ENCODE measurements around the gene TAF10. TPM values are rescaled to one million over a fixed set of nuclear protein-coding genes. Genes with fewer than 3 reads are reported as not detected.

TAF10 gene
- total RNA-seq, 1 experiment from 2014 or later = 187 TPM

DNA sequence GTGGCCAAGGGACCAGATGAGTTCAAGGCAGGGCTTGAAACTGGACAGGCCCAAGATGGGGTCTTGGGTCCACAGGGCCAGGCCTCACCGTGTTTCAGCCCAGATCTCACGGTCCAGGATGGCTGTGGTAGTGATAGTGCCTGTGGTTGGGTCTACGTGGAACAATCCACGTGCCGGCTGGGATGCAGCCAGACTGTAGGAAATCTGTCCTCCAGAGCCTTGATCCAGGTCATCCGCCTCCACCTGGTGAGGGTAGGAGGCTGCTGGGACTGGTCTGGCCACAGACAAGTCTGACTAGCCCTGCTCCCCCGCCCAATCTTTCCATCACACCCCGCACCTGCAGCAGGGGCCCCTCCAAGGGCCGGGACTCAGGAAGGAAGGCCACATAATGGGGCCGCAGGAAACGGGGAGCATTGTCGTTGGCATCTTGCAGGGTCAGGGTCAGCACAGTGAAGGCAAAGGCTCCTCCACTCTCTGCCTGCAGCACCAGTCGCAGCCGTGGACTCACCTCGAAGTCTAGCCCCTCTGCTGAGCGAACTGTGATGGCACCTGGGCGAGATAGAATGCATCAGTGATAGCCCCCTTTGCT, 13.9 kb upstream of the TAF10 start:
- no peaks in the 10 kb centered on the region for H3K4me1 Mint-ChIP-seq (ENCODE audit: low read depth, unreplicated experiment)
- H3K27me3 Mint-ChIP-seq (ENCODE audit: unreplicated experiment) = peaks cover 52% of the 10 kb centered on the region
- peaks cover 5% of the 10 kb centered on the region for H3K36me3 Mint-ChIP-seq (ENCODE audit: insufficient read depth, unreplicated experiment)
- BruUV-seq (replicated peaks) = no TSS peak
- H3K4me3 Mint-ChIP-seq (ENCODE audit: low read depth, unreplicated experiment) = no peak overlapping the region
- CTCF ChIA-PET = no interaction called here
- TF ChIP-seq, protein P1, sequence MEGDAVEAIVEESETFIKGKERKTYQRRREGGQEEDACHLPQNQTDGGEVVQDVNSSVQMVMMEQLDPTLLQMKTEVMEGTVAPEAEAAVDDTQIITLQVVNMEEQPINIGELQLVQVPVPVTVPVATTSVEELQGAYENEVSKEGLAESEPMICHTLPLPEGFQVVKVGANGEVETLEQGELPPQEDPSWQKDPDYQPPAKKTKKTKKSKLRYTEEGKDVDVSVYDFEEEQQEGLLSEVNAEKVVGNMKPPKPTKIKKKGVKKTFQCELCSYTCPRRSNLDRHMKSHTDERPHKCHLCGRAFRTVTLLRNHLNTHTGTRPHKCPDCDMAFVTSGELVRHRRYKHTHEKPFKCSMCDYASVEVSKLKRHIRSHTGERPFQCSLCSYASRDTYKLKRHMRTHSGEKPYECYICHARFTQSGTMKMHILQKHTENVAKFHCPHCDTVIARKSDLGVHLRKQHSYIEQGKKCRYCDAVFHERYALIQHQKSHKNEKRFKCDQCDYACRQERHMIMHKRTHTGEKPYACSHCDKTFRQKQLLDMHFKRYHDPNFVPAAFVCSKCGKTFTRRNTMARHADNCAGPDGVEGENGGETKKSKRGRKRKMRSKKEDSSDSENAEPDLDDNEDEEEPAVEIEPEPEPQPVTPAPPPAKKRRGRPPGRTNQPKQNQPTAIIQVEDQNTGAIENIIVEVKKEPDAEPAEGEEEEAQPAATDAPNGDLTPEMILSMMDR (IDR thresholded peaks at IDR 0.05; ENCODE audit: unreplicated experiment) = no peak
- DNase-seq = no peak
- H3K9me3 Mint-ChIP-seq (ENCODE audit: low read depth, unreplicated experiment) = no peaks in the 10 kb centered on the region
- H3K27ac Mint-ChIP-seq (ENCODE audit: unreplicated experiment) = no peak overlapping the region
- intact Hi-C loops (cut with micrococcal nuclease; ENCODE audit: unreplicated experiment) = no loop called here

DNA sequence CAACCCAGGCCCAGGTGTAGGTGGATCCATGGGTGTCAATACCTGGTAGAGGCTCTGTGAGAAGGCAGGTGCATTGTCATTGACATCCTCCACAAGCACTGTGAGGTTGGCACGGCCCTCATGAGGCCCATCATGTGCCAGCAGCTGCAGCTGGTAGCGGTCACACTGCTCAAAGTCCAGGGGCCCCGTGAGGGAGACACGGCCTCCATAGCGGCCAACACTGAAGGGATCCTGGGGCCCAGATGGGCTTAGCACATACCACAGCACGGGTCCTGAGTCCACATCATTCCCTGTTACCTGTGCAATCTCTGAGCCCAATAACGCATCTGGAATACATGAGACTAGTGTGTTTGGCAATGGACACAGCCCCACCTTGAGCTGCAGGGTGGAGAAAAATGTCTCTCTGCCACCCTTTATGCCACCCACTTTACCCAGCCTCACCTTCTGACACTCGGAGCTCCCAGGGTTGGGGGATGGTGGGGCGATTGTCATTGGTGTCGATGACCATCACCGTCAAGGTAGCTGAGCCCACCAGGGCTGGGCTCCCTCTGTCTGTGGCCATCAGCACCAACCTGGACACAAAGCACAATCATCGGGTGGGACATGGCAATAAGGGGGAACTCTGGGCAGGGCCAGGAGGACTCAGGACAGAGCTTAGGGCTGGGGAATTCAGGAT, 13.3 kb upstream of the TAF10 start:
- H3K4me1 Mint-ChIP-seq (ENCODE audit: low read depth, unreplicated experiment) = no peaks in the 10 kb centered on the region
- no peak overlapping the region for H3K27ac Mint-ChIP-seq (ENCODE audit: unreplicated experiment)
- BruUV-seq (replicated peaks) = no TSS peak
- DNase-seq = no peak
- H3K9me3 Mint-ChIP-seq (ENCODE audit: low read depth, unreplicated experiment) = no peaks in the 10 kb centered on the region
- H3K27me3 Mint-ChIP-seq (ENCODE audit: unreplicated experiment) = peaks cover 52% of the 10 kb centered on the region
- CTCF ChIA-PET = interaction anchor here (0.6 kb wide), 1 partner anchor 233 kb away, joined by 5 read pairs; no protein-coding TSS in a partner anchor
- TF ChIP-seq, protein P1 (IDR thresholded peaks at IDR 0.05; ENCODE audit: unreplicated experiment) = no peak
- no peaks in the 10 kb centered on the region for H3K36me3 Mint-ChIP-seq (ENCODE audit: insufficient read depth, unreplicated experiment)
- no peak overlapping the region for H3K4me3 Mint-ChIP-seq (ENCODE audit: low read depth, unreplicated experiment)
- intact Hi-C loops (cut with micrococcal nuclease; ENCODE audit: unreplicated experiment) = no loop called here

DNA sequence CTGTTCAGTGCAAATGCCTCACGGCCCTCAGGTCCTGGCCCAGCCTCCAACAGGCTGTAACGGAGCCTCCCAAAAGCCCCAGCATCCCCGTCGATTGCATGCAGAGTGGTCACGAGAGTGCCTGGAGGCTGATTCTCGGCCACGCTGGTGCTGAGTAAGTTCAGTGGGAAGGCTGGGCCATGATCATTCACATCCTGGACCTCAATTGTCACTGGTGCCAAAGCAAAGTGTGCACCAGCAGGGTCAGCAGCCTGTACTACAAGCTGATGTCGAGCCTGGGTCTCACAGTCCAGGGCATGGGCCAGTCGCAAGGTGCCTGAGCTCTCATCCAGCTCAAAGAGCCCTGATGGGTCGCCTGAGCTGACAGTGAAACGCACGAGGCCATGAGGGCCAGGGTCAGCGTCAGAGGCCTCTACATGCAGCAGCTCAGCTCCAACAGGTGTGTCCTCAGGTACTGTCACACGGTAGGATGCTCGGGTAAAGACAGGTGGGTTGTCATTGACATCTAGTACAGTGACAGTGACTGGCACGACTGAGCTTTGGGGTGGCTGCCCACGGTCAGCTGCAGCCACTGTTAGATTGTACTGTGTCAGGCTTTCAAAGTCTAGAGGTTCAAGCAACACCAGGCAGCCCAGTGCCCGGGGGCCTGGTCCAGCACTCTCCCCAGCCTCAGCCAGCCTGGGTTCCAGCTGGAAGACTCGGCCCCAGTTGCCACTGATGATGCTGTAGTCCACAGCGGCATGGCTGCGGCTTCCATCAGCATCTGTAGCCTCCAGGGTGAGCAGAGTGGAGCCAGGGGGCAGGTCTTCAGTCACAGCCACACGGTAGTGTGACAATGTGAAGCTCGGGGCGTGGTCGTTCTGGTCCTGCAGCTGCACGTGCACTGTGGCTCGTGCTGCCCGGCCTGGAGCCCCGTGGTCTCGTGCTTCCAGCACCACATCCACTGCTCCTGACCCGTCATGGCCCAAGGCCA, 11.7 kb upstream of the TAF10 start:
- TF ChIP-seq, protein P1 (IDR thresholded peaks at IDR 0.05; ENCODE audit: unreplicated experiment) = no peak
- peaks cover 42% of the 10 kb centered on the region for H3K27me3 Mint-ChIP-seq (ENCODE audit: unreplicated experiment)
- intact Hi-C loops (cut with micrococcal nuclease; ENCODE audit: unreplicated experiment) = no loop called here
- no peak for DNase-seq
- H3K9me3 Mint-ChIP-seq (ENCODE audit: low read depth, unreplicated experiment) = no peaks in the 10 kb centered on the region
- no peaks in the 10 kb centered on the region for H3K4me1 Mint-ChIP-seq (ENCODE audit: low read depth, unreplicated experiment)
- CTCF ChIA-PET = interaction anchor here (0.6 kb wide), 1 partner anchor 299 kb away, joined by 3 read pairs; no protein-coding TSS in a partner anchor
- BruUV-seq (replicated peaks) = no TSS peak
- H3K36me3 Mint-ChIP-seq (ENCODE audit: insufficient read depth, unreplicated experiment) = no peaks in the 10 kb centered on the region
- no peak overlapping the region for H3K4me3 Mint-ChIP-seq (ENCODE audit: low read depth, unreplicated experiment)
- H3K27ac Mint-ChIP-seq (ENCODE audit: unreplicated experiment) = no peak overlapping the region

Measured in Calu3 (cell line).